DMS53 treated with DMSO at 0.1 percent for 48 hours (cell line): ENCODE measurements around the gene ZSWIM4.
"Not testable (repeated sequence)": the region's sequence is repeated elsewhere in the genome, so short reads cannot be mapped to it uniquely, and the experiment has no call there.

Source experiments
- DNase-seq: peaks from one replicate; lab custom pipeline; 2025; ENCODE audit not compliant: unreplicated experiment; lab: John Stamatoyannopoulos, UW

ZSWIM4 gene

GRCh38 chr19:13774217-13775191 is 20.7 kb upstream of the ZSWIM4 start, which contains the start of gene C19orf53:
C19orf53 (plus strand) TSS chr19:13774456; CDS start chr19:13774478, 22 bp downstream.
- peak; percentile 78 for DNase-seq

GRCh38 chr19:13778398-13778797 is 16.8 kb upstream of the ZSWIM4 start:
- DNase-seq, result no peak

- DNase-seq, result no peak
These were observed 16.4 kb upstream of the ZSWIM4 start for GRCh38 chr19:13778847-13779246.

- not testable (repeated sequence) for DNase-seq
These were observed 15.4 kb upstream of the ZSWIM4 start for GRCh38 chr19:13779794-13780193.

- peak; percentile 7 for DNase-seq
These were observed 13.7 kb upstream of the ZSWIM4 start for GRCh38 chr19:13781547-13781946.

GRCh38 chr19:13782537-13782936 is 12.7 kb upstream of the ZSWIM4 start:
- DNase-seq, result no peak

GRCh38 chr19:13783565-13784500 is 11.4 kb upstream of the ZSWIM4 start:
- DNase-seq, result no peak

GRCh38 chr19:13784731-13785452 is 10.4 kb upstream of the ZSWIM4 start:
- peak; percentile 13 for DNase-seq

GRCh38 chr19:13788991-13789390 is 6.3 kb upstream of the ZSWIM4 start:
- DNase-seq, result no peak

- no peak for DNase-seq
These were observed 4.9 kb upstream of the ZSWIM4 start for GRCh38 chr19:13790354-13790753.

- not testable (repeated sequence) for DNase-seq
These were observed 1.9 kb upstream of the ZSWIM4 start for GRCh38 chr19:13793317-13793716.

- no peak for DNase-seq
These were observed 866 bp upstream of the ZSWIM4 start for GRCh38 chr19:13794398-13794756.

GRCh38 chr19:13795595-13796300 is 505 bp downstream of the ZSWIM4 start:
- DNase-seq, result no peak

GRCh38 chr19:13796301-13797057 is 1.2 kb downstream of the ZSWIM4 start:
- no peak for DNase-seq

- DNase-seq, result no peak
These were observed 1.8 kb downstream of the ZSWIM4 start for GRCh38 chr19:13797058-13797440.

- no peak for DNase-seq
These were observed 2.6 kb downstream of the ZSWIM4 start for GRCh38 chr19:13797870-13798269.

- DNase-seq, result no peak
These were observed 4.4 kb downstream of the ZSWIM4 start for GRCh38 chr19:13799669-13800068.

GRCh38 chr19:13803038-13803437 is 7.8 kb downstream of the ZSWIM4 start:
- no peak for DNase-seq

GRCh38 chr19:13804830-13805683 is 9.8 kb downstream of the ZSWIM4 start:
- DNase-seq, result no peak
